ENCODE data around the gene CCDC171. TPM values are rescaled to one million over a fixed set of nuclear protein-coding genes. Genes with fewer than 3 reads are reported as not detected.

Gene CCDC171
- total and polyA plus RNA-seq, 10 of the 15 experiments (the other 5 are each of a cell fraction or from before 2014, with no cell fraction given) = 1.00 to 7.2 (median 2.8) TPM

- no peak overlapping the region for H2AFZ ChIP-seq (ENCODE audit: control insufficient read depth, low read depth, low read length)
- RAD21 ChIA-PET (ENCODE audit: unreplicated experiment) = no interaction called here
- H3K4me2 ChIP-seq (ENCODE audit: control insufficient read depth, insufficient read depth) = no peak overlapping the region
- 0% methylated on average over 1 of the region's 1 CpG for WGBS (ENCODE audit: insufficient coverage, insufficient replicate concordance, low lambda C conversion rate, missing lambda C conversion rate)
- SMC1A ChIA-PET (ENCODE audit: uncharacterized antibody, unreplicated experiment) = no interaction called here
- BruUV-seq (replicated peaks) = no TSS peak
- H3K27ac ChIP-seq (ENCODE audit: control insufficient read depth, insufficient read depth) = no peak overlapping the region
- no peak for DNase-seq (ENCODE audit: low read depth, low spot score)
- no peaks in the 10 kb centered on the region for H3K79me2 ChIP-seq (ENCODE audit: control insufficient read depth, insufficient read depth, low read length)
- intact Hi-C loops (cut with micrococcal nuclease; ENCODE audit: unreplicated experiment) (no loop called here), in situ Hi-C loops (cut with MboI) (no loop called here)
- POLR2A ChIA-PET = no interaction called here
- H3K36me3 ChIP-seq (ENCODE audit: control insufficient read depth in 2 of 2, insufficient read depth in 2 of 2, low read length in 1 of 2) = no peaks in the 10 kb centered on the region
- no peak overlapping the region for H3K4me3 ChIP-seq
- ATAC-seq = peak; percentile 57
- H3K4me1 ChIP-seq (ENCODE audit: control insufficient read depth, insufficient read depth, low read length) = no peaks in the 10 kb centered on the region
- no peaks in the 10 kb centered on the region for H3K9me3 ChIP-seq (replicated peaks; ENCODE audit: control insufficient read depth, insufficient read depth, low read length)
- no peak for TF ChIP-seq NFYA (IDR thresholded peaks at IDR 0.05; ENCODE audit: borderline replicate concordance, low read depth, low read length)
- no peak for TF ChIP-seq PML (IDR thresholded peaks at IDR 0.05; ENCODE audit: low read length)
- TF ChIP-seq WRNIP1 (IDR thresholded peaks at IDR 0.05; ENCODE audit: borderline replicate concordance, low read depth, low read length) = no peak
- TF ChIP-seq NBN (IDR thresholded peaks at IDR 0.05) = no peak
- TF ChIP-seq, protein P1, sequence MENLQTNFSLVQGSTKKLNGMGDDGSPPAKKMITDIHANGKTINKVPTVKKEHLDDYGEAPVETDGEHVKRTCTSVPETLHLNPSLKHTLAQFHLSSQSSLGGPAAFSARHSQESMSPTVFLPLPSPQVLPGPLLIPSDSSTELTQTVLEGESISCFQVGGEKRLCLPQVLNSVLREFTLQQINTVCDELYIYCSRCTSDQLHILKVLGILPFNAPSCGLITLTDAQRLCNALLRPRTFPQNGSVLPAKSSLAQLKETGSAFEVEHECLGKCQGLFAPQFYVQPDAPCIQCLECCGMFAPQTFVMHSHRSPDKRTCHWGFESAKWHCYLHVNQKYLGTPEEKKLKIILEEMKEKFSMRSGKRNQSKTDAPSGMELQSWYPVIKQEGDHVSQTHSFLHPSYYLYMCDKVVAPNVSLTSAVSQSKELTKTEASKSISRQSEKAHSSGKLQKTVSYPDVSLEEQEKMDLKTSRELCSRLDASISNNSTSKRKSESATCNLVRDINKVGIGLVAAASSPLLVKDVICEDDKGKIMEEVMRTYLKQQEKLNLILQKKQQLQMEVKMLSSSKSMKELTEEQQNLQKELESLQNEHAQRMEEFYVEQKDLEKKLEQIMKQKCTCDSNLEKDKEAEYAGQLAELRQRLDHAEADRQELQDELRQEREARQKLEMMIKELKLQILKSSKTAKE (IDR thresholded peaks at IDR 0.05; ENCODE audit: low read depth, poor library complexity, severe bottlenecking) = no peak
- no peak for TF ChIP-seq NRF1 (conservative IDR thresholded peaks at IDR 0.05; ENCODE audit: low read depth, low read length)
- TF ChIP-seq HDAC2 (IDR thresholded peaks at IDR 0.05) = no peak
- no peak for TF ChIP-seq IRF4 (IDR thresholded peaks at IDR 0.05; ENCODE audit: low read depth, low read length)
- TF ChIP-seq YY1 (IDR thresholded peaks at IDR 0.05; ENCODE audit: low read depth, low read length) = no peak
- TF ChIP-seq KAT2A (conservative IDR thresholded peaks at IDR 0.05; ENCODE audit: control insufficient read depth, low read depth, low read length) = no peak
- TF ChIP-seq, protein P2, sequence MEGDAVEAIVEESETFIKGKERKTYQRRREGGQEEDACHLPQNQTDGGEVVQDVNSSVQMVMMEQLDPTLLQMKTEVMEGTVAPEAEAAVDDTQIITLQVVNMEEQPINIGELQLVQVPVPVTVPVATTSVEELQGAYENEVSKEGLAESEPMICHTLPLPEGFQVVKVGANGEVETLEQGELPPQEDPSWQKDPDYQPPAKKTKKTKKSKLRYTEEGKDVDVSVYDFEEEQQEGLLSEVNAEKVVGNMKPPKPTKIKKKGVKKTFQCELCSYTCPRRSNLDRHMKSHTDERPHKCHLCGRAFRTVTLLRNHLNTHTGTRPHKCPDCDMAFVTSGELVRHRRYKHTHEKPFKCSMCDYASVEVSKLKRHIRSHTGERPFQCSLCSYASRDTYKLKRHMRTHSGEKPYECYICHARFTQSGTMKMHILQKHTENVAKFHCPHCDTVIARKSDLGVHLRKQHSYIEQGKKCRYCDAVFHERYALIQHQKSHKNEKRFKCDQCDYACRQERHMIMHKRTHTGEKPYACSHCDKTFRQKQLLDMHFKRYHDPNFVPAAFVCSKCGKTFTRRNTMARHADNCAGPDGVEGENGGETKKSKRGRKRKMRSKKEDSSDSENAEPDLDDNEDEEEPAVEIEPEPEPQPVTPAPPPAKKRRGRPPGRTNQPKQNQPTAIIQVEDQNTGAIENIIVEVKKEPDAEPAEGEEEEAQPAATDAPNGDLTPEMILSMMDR (IDR thresholded peaks at IDR 0.05 in 2 of 3, conservative IDR thresholded peaks at IDR 0.05 in 1 of 3; ENCODE audit: control insufficient read depth in 2 of 3, extremely low read depth in 1 of 3, insufficient read depth in 1 of 3, low read depth in 3 of 3, low read length in 3 of 3) = no peak
- no peak for TF ChIP-seq E4F1 (IDR thresholded peaks at IDR 0.05; ENCODE audit: borderline replicate concordance, partially characterized antibody)
- TF ChIP-seq ZBED1 (IDR thresholded peaks at IDR 0.05; ENCODE audit: borderline replicate concordance) = no peak
- no peak for TF ChIP-seq PAX5 (IDR thresholded peaks at IDR 0.05; ENCODE audit: borderline replicate concordance, low read depth, low read length)
- H3K9ac ChIP-seq (ENCODE audit: control insufficient read depth, insufficient read depth, low read length) = no peak overlapping the region
- no peaks in the 10 kb centered on the region for H4K20me1 ChIP-seq (ENCODE audit: control insufficient read depth, insufficient read depth)
- FAIRE-seq = no peak
- CTCF ChIA-PET = no interaction called here
- no peaks in the 10 kb centered on the region for H3K27me3 ChIP-seq (replicated peaks in 1 of 2; ENCODE audit: control insufficient read depth in 2 of 2, insufficient read depth in 2 of 2, low read length in 1 of 2)
Measured at GRCh38 chr9:15959663-15960062, 406.8 kb downstream of the CCDC171 start.

Data from GM12878 (cell line).